Parathyroid adenoma (tissue), 2 donors: ENCODE measurements around the gene VPS13C.

Source experiments
- H2AFZ ChIP-seq: fragments of 300-600 bp; sonication (generic); one replicate; pipeline ENCODE4 v1.7.0; 2017; ENCODE audit warnings: antibody characterized with exemption, mild to moderate bottlenecking
- H3K27ac ChIP-seq: fragments of 300-600 bp; sonication (generic); one replicate; pipeline ENCODE4 v1.7.0; 2017
- H3K27me3 ChIP-seq: fragments of 300-600 bp; sonication (generic); one replicate; pipeline ENCODE4 v1.7.0; 2017; ENCODE audit warnings: low read length; ENCODE audit not compliant: control insufficient read depth, insufficient read depth
- H3K36me3 ChIP-seq: fragments of 300-600 bp; sonication (generic); one replicate; pipeline ENCODE4 v1.7.0; 2017; ENCODE audit warnings: low read length; ENCODE audit not compliant: control insufficient read depth, insufficient read depth
- H3K4me1 ChIP-seq: fragments of 300-600 bp; sonication (generic); one replicate; pipeline ENCODE4 v1.7.0; 2017; ENCODE audit warnings: control low read depth
- H3K4me2 ChIP-seq: fragments of 300-600 bp; sonication (generic); one replicate; pipeline ENCODE4 v1.7.0; 2017; ENCODE audit warnings: low read length
- H3K4me3 ChIP-seq: fragments of 300-600 bp; sonication (generic); one replicate; pipeline ENCODE4 v1.7.0; 2017; ENCODE audit warnings: low read depth, low read length
- H3K79me2 ChIP-seq: fragments of 300-600 bp; sonication (generic); one replicate; pipeline ENCODE4 v1.7.0; 2017; ENCODE audit warnings: control low read depth
- H3K9ac ChIP-seq: fragments of 300-600 bp; sonication (generic); one replicate; pipeline ENCODE4 v1.7.0; 2017; ENCODE audit warnings: mild to moderate bottlenecking
- H3K9me3 ChIP-seq: fragments of 300-600 bp; sonication (generic); one replicate; pipeline ENCODE4 v1.7.0; 2017; ENCODE audit warnings: low read length; ENCODE audit not compliant: control insufficient read depth
- CTCF ChIP-seq: fragments of 300-600 bp; sonication (generic); IDR thresholded peaks from one replicate; pipeline ENCODE4 v1.7.0; 2017; ENCODE audit warnings: antibody characterized with exemption, mild to moderate bottlenecking
- donor health status: primary hyperparathyroidism.

VPS13C gene

GRCh38 chr15:61856295-61856694, 204.0 kb downstream of the VPS13C start:
- Histone ChIP-seq H3K9ac (no peak overlapping the region), H3K79me2 (no peaks in the 10 kb centered on the region), H3K4me1 (no peaks in the 10 kb centered on the region), H3K4me2 (no peak overlapping the region), H3K36me3 (no peaks in the 10 kb centered on the region), H3K27me3 (no peaks in the 10 kb centered on the region), H3K4me3 (no peak overlapping the region), H2AFZ (no peak overlapping the region), H3K9me3 (no peaks in the 10 kb centered on the region), H3K27ac (no peak overlapping the region)
- TF ChIP-seq CTCF, result no peak

GRCh38 chr15:61853195-61853594, 207.1 kb downstream of the VPS13C start:
- Histone ChIP-seq H3K36me3 (no peaks in the 10 kb centered on the region), H3K27me3 (no peaks in the 10 kb centered on the region), H2AFZ (no peak overlapping the region), H3K4me3 (no peak overlapping the region), H3K27ac (no peak overlapping the region), H3K9ac (no peak overlapping the region), H3K4me1 (no peaks in the 10 kb centered on the region), H3K79me2 (no peaks in the 10 kb centered on the region), H3K9me3 (no peaks in the 10 kb centered on the region), H3K4me2 (no peak overlapping the region)
- TF ChIP-seq CTCF, result no peak

GRCh38 chr15:61851955-61852354, 208.3 kb downstream of the VPS13C start:
- Histone ChIP-seq H3K9ac (no peak overlapping the region), H3K4me3 (no peak overlapping the region), H3K4me2 (no peak overlapping the region), H3K27me3 (no peaks in the 10 kb centered on the region), H3K79me2 (no peaks in the 10 kb centered on the region), H3K36me3 (no peaks in the 10 kb centered on the region), H3K4me1 (no peaks in the 10 kb centered on the region), H3K27ac (no peak overlapping the region), H2AFZ (no peak overlapping the region), H3K9me3 (no peaks in the 10 kb centered on the region)
- TF ChIP-seq CTCF, result no peak

GRCh38 chr15:61849447-61849846, 210.8 kb downstream of the VPS13C start:
- Histone ChIP-seq H3K27ac (no peak overlapping the region), H3K4me2 (no peak overlapping the region), H3K9me3 (no peaks in the 10 kb centered on the region), H3K4me3 (no peak overlapping the region), H3K36me3 (no peaks in the 10 kb centered on the region), H3K4me1 (no peaks in the 10 kb centered on the region), H3K79me2 (no peaks in the 10 kb centered on the region), H2AFZ (no peak overlapping the region), H3K9ac (no peak overlapping the region), H3K27me3 (no peaks in the 10 kb centered on the region)
- TF ChIP-seq CTCF, result no peak

- Histone ChIP-seq H3K27ac (no peak overlapping the region), H3K36me3 (no peaks in the 10 kb centered on the region), H3K27me3 (no peaks in the 10 kb centered on the region), H3K9me3 (no peaks in the 10 kb centered on the region), H3K4me3 (no peak overlapping the region), H2AFZ (no peak overlapping the region), H3K9ac (no peak overlapping the region), H3K79me2 (no peaks in the 10 kb centered on the region), H3K4me2 (no peak overlapping the region), H3K4me1 (no peaks in the 10 kb centered on the region)
- no peak for TF ChIP-seq CTCF
These were observed 218.8 kb downstream of the VPS13C start for GRCh38 chr15:61841466-61841865.
